ENCODE measurements around the gene H1-8.
"Not testable (repeated sequence)": the region's sequence is repeated elsewhere in the genome, so short reads cannot be mapped to it uniquely, and the experiment has no call there.

The H1-8 gene, protein sequence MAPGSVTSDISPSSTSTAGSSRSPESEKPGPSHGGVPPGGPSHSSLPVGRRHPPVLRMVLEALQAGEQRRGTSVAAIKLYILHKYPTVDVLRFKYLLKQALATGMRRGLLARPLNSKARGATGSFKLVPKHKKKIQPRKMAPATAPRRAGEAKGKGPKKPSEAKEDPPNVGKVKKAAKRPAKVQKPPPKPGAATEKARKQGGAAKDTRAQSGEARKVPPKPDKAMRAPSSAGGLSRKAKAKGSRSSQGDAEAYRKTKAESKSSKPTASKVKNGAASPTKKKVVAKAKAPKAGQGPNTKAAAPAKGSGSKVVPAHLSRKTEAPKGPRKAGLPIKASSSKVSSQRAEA

GRCh38 chr3:129543156-129543790 is at the start of gene H1-8:
TSS of gene H1-8 (plus strand) at chr3:129543175. CDS start at chr3:129543219, 44 bp downstream.
- no peak for ATAC-seq
- TF ChIP-seq GLIS3 (CRISPR knock-in tag; IDR thresholded peaks at IDR 0.05), result no peak
- TF ChIP-seq SNAI2 (CRISPR knock-in tag; IDR thresholded peaks at IDR 0.05), result no peak
- TF ChIP-seq, protein P1, sequence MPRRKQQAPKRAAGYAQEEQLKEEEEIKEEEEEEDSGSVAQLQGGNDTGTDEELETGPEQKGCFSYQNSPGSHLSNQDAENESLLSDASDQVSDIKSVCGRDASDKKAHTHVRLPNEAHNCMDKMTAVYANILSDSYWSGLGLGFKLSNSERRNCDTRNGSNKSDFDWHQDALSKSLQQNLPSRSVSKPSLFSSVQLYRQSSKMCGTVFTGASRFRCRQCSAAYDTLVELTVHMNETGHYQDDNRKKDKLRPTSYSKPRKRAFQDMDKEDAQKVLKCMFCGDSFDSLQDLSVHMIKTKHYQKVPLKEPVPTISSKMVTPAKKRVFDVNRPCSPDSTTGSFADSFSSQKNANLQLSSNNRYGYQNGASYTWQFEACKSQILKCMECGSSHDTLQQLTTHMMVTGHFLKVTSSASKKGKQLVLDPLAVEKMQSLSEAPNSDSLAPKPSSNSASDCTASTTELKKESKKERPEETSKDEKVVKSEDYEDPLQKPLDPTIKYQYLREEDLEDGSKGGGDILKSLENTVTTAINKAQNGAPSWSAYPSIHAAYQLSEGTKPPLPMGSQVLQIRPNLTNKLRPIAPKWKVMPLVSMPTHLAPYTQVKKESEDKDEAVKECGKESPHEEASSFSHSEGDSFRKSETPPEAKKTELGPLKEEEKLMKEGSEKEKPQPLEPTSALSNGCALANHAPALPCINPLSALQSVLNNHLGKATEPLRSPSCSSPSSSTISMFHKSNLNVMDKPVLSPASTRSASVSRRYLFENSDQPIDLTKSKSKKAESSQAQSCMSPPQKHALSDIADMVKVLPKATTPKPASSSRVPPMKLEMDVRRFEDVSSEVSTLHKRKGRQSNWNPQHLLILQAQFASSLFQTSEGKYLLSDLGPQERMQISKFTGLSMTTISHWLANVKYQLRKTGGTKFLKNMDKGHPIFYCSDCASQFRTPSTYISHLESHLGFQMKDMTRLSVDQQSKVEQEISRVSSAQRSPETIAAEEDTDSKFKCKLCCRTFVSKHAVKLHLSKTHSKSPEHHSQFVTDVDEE (CRISPR knock-in tag; IDR thresholded peaks at IDR 0.05), result no peak
- no peak for TF ChIP-seq BACH2 (CRISPR knock-in tag; IDR thresholded peaks at IDR 0.05; ENCODE audit: borderline replicate concordance)
- TF ChIP-seq ISL1 (CRISPR knock-in tag; IDR thresholded peaks at IDR 0.05), result no peak
- no peak for TF ChIP-seq PPARA (CRISPR knock-in tag; IDR thresholded peaks at IDR 0.05; ENCODE audit: borderline replicate concordance)
- no peak for TF ChIP-seq ZNF8 (CRISPR knock-in tag; IDR thresholded peaks at IDR 0.05)
- TF ChIP-seq, protein P2, sequence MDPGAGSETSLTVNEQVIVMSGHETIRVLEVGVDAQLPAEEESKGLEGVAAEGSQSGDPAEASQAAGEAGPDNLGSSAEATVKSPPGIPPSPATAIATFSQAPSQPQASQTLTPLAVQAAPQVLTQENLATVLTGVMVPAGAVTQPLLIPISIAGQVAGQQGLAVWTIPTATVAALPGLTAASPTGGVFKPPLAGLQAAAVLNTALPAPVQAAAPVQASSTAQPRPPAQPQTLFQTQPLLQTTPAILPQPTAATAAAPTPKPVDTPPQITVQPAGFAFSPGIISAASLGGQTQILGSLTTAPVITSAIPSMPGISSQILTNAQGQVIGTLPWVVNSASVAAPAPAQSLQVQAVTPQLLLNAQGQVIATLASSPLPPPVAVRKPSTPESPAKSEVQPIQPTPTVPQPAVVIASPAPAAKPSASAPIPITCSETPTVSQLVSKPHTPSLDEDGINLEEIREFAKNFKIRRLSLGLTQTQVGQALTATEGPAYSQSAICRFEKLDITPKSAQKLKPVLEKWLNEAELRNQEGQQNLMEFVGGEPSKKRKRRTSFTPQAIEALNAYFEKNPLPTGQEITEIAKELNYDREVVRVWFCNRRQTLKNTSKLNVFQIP (CRISPR knock-in tag; IDR thresholded peaks at IDR 0.05; ENCODE audit: borderline replicate concordance, low read depth), result no peak
- no peak for TF ChIP-seq ESRRG (CRISPR knock-in tag; IDR thresholded peaks at IDR 0.05)
- TF ChIP-seq, protein P3, sequence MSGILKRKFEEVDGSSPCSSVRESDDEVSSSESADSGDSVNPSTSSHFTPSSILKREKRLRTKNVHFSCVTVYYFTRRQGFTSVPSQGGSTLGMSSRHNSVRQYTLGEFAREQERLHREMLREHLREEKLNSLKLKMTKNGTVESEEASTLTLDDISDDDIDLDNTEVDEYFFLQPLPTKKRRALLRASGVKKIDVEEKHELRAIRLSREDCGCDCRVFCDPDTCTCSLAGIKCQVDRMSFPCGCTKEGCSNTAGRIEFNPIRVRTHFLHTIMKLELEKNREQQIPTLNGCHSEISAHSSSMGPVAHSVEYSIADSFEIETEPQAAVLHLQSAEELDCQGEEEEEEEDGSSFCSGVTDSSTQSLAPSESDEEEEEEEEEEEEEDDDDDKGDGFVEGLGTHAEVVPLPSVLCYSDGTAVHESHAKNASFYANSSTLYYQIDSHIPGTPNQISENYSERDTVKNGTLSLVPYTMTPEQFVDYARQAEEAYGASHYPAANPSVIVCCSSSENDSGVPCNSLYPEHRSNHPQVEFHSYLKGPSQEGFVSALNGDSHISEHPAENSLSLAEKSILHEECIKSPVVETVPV (CRISPR knock-in tag; IDR thresholded peaks at IDR 0.05), result no peak
- TF ChIP-seq ZC3H10 (CRISPR knock-in tag; IDR thresholded peaks at IDR 0.05), result no peak
- TF ChIP-seq, protein P4, sequence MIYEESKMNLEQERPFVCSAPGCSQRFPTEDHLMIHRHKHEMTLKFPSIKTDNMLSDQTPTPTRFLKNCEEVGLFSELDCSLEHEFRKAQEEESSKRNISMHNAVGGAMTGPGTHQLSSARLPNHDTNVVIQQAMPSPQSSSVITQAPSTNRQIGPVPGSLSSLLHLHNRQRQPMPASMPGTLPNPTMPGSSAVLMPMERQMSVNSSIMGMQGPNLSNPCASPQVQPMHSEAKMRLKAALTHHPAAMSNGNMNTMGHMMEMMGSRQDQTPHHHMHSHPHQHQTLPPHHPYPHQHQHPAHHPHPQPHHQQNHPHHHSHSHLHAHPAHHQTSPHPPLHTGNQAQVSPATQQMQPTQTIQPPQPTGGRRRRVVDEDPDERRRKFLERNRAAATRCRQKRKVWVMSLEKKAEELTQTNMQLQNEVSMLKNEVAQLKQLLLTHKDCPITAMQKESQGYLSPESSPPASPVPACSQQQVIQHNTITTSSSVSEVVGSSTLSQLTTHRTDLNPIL (CRISPR knock-in tag; IDR thresholded peaks at IDR 0.05; ENCODE audit: low read depth), result no peak
- TF ChIP-seq TOX (CRISPR knock-in tag; IDR thresholded peaks at IDR 0.05; ENCODE audit: borderline replicate concordance), result no peak
- no peak for TF ChIP-seq CSDC2 (CRISPR knock-in tag; IDR thresholded peaks at IDR 0.05)
- TF ChIP-seq OSR1 (CRISPR knock-in tag; IDR thresholded peaks at IDR 0.05), result no peak

- TF ChIP-seq ZNF8 (CRISPR knock-in tag; IDR thresholded peaks at IDR 0.05), result no peak
- TF ChIP-seq BACH2 (CRISPR knock-in tag; IDR thresholded peaks at IDR 0.05; ENCODE audit: borderline replicate concordance), result no peak
- no peak for TF ChIP-seq GLIS3 (CRISPR knock-in tag; IDR thresholded peaks at IDR 0.05)
- TF ChIP-seq, protein P4 (CRISPR knock-in tag; IDR thresholded peaks at IDR 0.05; ENCODE audit: low read depth), result no peak
- no peak for TF ChIP-seq ZFP3 (CRISPR knock-in tag; IDR thresholded peaks at IDR 0.05)
- TF ChIP-seq ISL1 (CRISPR knock-in tag; IDR thresholded peaks at IDR 0.05), result no peak
- TF ChIP-seq ARNTL (CRISPR knock-in tag; IDR thresholded peaks at IDR 0.05; ENCODE audit: borderline replicate concordance, low read depth), result no peak
- TF ChIP-seq, protein P2 (CRISPR knock-in tag; IDR thresholded peaks at IDR 0.05; ENCODE audit: borderline replicate concordance, low read depth), result no peak
- TF ChIP-seq ESRRG (CRISPR knock-in tag; IDR thresholded peaks at IDR 0.05), result no peak
Observed at GRCh38 chr3:129493206-129493605, 49.8 kb upstream of the H1-8 start.

DNA sequence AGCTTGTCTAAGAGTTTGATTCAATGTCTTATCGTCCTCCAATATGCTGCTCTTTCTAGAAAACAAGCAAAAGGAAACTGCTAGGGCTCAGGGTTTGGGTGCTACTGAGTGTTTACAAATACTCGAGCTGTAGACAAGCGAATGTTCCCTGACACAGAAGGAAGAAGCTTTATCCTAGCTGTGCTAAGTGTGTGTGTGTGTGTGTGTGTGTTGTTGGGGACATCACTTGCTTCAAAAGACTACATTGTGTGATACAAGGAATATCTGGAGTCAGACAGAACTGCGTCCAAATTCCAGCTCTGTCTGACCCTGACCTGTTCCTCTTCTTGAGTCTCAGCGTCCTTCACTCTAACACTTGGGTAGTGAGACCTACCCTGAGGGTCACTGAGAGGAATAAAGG is 48.5 kb upstream of the H1-8 start:
- ATAC-seq, result not testable (repeated sequence)

More at GRCh38 chr3:129493206-129493605, 49.8 kb upstream of the H1-8 start:
- ATAC-seq, result no peak

DNA sequence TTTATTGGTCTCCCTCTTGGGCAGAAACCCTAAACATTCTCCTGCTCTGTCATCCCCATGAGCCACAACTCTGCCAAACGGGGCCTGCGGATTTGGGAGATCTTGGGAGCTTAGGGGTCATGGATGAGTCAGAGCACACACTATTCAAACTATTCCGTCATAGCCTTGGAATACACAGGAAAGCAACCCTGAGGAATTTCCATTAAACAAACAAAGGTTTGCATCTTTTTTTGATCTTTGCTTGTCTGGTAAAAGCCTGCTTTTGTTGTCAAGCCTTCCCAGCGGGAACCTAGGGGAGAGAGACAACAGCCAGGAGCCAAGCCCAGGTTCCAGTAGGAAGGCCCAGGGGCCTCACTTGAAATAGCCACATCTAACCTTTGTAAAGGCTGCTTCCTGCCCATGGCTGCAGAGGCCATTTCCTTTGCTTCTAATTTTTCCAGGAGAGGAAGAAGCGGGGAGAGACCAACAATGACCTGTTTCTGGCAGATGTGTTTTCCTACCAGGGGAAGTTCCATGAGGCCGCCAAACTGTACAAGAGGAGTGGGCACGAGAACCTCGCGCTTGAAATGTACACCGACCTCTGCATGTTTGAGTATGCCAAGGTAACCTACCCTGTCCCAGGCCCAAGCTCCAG is 47.9 kb upstream of the H1-8 start:
- ATAC-seq, result peak; percentile 77
